Raji (cell line): ENCODE measurements around the gene RTRAF.

ENCODE experiments used
- POLR2A ChIP-seq: IDR thresholded peaks from 2 replicates; pipeline ENCODE4 v1.6.1; 2011; ENCODE audit warnings: low read depth, low read length, control low read depth; ENCODE audit not compliant: insufficient read depth

The RTRAF gene

GRCh38 chr14:51978681-51979085 lies 10.7 kb upstream of the RTRAF start:
- no peak for TF ChIP-seq POLR2A

GRCh38 chr14:51979088-51979709 lies 10.1 kb upstream of the RTRAF start:
- no peak for TF ChIP-seq POLR2A

GRCh38 chr14:51981218-51981854 lies 8.0 kb upstream of the RTRAF start:
- TF ChIP-seq POLR2A, result no peak

GRCh38 chr14:51988221-51988620 lies 1.1 kb upstream of the RTRAF start:
- TF ChIP-seq POLR2A, result no peak

GRCh38 chr14:51990488-51990887 lies 1.1 kb downstream of the RTRAF start:
- no peak for TF ChIP-seq POLR2A

GRCh38 chr14:51993285-51993920 lies 4.1 kb downstream of the RTRAF start:
- no peak for TF ChIP-seq POLR2A

- no peak for TF ChIP-seq POLR2A
These were observed 6.9 kb downstream of the RTRAF start for GRCh38 chr14:51996148-51996746.

- no peak for TF ChIP-seq POLR2A
These were observed 9.0 kb downstream of the RTRAF start for GRCh38 chr14:51998348-51998747.

- no peak for TF ChIP-seq POLR2A
These were observed 9.7 kb downstream of the RTRAF start for GRCh38 chr14:51999084-51999483.

GRCh38 chr14:52000019-52000582 lies 10.8 kb downstream of the RTRAF start:
- no peak for TF ChIP-seq POLR2A

- TF ChIP-seq POLR2A, result no peak
These were observed 11.3 kb downstream of the RTRAF start for GRCh38 chr14:52000696-52001095.

GRCh38 chr14:52002542-52002941 lies 13.2 kb downstream of the RTRAF start:
- TF ChIP-seq POLR2A, result no peak

GRCh38 chr14:52003324-52003723 lies 14.0 kb downstream of the RTRAF start:
- no peak for TF ChIP-seq POLR2A

- no peak for TF ChIP-seq POLR2A
These were observed 16.3 kb downstream of the RTRAF start for GRCh38 chr14:52005625-52006024.

GRCh38 chr14:52006361-52006760 lies 17.0 kb downstream of the RTRAF start:
- TF ChIP-seq POLR2A, result no peak

- TF ChIP-seq POLR2A, result no peak
These were observed 17.9 kb downstream of the RTRAF start for GRCh38 chr14:52007211-52007610.
